Heart right ventricle (tissue), 16 donors: ENCODE measurements around the gene PITPNM1. TPM values are rescaled to one million over a fixed set of nuclear protein-coding genes. Genes with fewer than 3 reads are reported as not detected.

Source experiments
- ATAC-seq, 8 donors: fragments of 200-7000 bp; cut with Tn5 transposase; one replicate each; pipeline ENCODE4 v1.9.1; 2020; ENCODE audit warnings: mild to moderate bottlenecking in 8 of 8, moderate library complexity in 8 of 8, moderate number of reproducible peaks in 1 of 8
- DNase-seq, 2 donors: peaks; one replicate each; pipeline ENCODE4 v3.0.0-alpha.2; 2020
- H3K27ac ChIP-seq, 10 donors: fragments of 200-600 bp; sonication (generic) in 2 of 10; one replicate each; pipeline versions ENCODE4 v1.5.0 to v1.8.0; 2020 to 2022; ENCODE audit warnings: mild to moderate bottlenecking in 3 of 10
- H3K27me3 ChIP-seq, 7 donors: fragments of 200-600 bp; one replicate each; pipeline ENCODE4 v1.8.0; 2021 to 2022; ENCODE audit warnings: mild to moderate bottlenecking in 2 of 7
- H3K36me3 ChIP-seq, 9 donors: fragments of 200-600 bp; sonication (generic) in 1 of 9; one replicate each; pipeline versions ENCODE4 v1.5.0 to v1.8.0; 2020 to 2022; ENCODE audit warnings: mild to moderate bottlenecking in 2 of 9
- H3K4me1 ChIP-seq, 9 donors: fragments of 200-600 bp; sonication (generic) in 1 of 9; one replicate each; pipeline versions ENCODE4 v1.5.0 to v1.8.0; 2020 to 2022; ENCODE audit warnings: mild to moderate bottlenecking in 4 of 9
- H3K4me3 ChIP-seq, 10 donors: fragments of 200-600 bp; sonication (generic) in 2 of 10; one replicate each; pipeline versions ENCODE4 v1.5.0 to v1.8.0; 2020 to 2022; ENCODE audit warnings: mild to moderate bottlenecking in 7 of 10, moderate library complexity in 2 of 10
- H3K9me3 ChIP-seq, 11 donors: fragments of 200-600 bp in 10 of 11; sonication (generic) in 2 of 11; one replicate each; pipeline versions ENCODE4 v1.5.0 to v1.8.0; 2013 to 2022; ENCODE audit warnings: mild to moderate bottlenecking in 2 of 11, control low read depth in 1 of 11, moderate library complexity in 1 of 11
- WGBS, 2 donors: extraction: QIAGEN DNeasy Blood & Tissue Kit; methylation state at CpG; one replicate each; pipeline ENCODE4 v1.1.7; 2013; ENCODE audit warnings: inconsistent platforms in 1 of 2; 5-methylcytosine and 5-hydroxymethylcytosine counted together
- intact Hi-C, 10 donors: fragments of 100-400 bp; cut with DNase I; formaldehyde crosslinking; loops; one replicate each; pipeline versions ENCODE4 v1.11.1 to v1.14.2; 2022
- microRNA-seq, 2 donors: library from miRNA; unstranded; fragments of <30 nt; microRNA quantifications; one replicate each; pipeline ENCODE4 v1.2.0, GENCODE V29; 2021
- polyA plus RNA-seq, 2 donors: library from polyadenylated mRNA; stranded (reverse); fragments of 200-250 nt; gene quantifications; one replicate each; pipeline ENCODE4 v1.2.3, GENCODE V29; 2013
- total RNA-seq, 10 donors: library from RNA; stranded (reverse); fragmentation: NEBNext Ultra II Directional in 3 of 10; extraction: Animal tissue kit (Norgen Biotek cat#: 25700) in 3 of 10; gene quantifications; one replicate each; pipeline versions ENCODE4 v1.2.1 to v1.2.4, GENCODE V29; 2021 to 2023
- TF ChIP-seq, protein P1 (sequence below), 9 donors: fragments of 200-600 bp; sonication (generic) in 2 of 9; IDR thresholded peaks; one replicate each; pipeline versions ENCODE4 v1.5.0 to v1.8.0; 2021 to 2022; ENCODE audit warnings: antibody characterized with exemption in 9 of 9, mild to moderate bottlenecking in 5 of 9, moderate library complexity in 1 of 9
- donor health status: Arrhythmogenic right ventricular cardiomyopathy.
- donor health status: ischemic (EF 13 %, LVEDD 7.1; RV severe dilation, severe dysfunction).
- donor health status: healthy with polysubstance abuse.
- donor health status: DM: no; HTN: yes; CAD: no.
- donor health status: DM: no; HTN: no; CAD: no.
- donor health status: ischemic (EF 25% LVEDD 6.9; RV normal size, moderate dysfunction).
- donor health status: ischemic (EF 25% LVEDD 5.7; RV mildly dilated, moderate dysfunction).
- donor health status: healthy.
- donor health status: DM: yes; HTN: yes; CAD: no.
- donor health status: Ischemic cardiomyopathy.
- donor health status: ischemic (EF 35%, LVEDD 5.7; RV mildly dilated, moderate dysfunction).
- donor health status: nonischemic (EF 11% LVEDD 7.7; RV severe dilation, severe dysfunction).
- donor health status: DM: yes; HTN: yes; CAD: no.
- donor health status: PGD.
- donor health status: ischemic (EF 29% LVEDD 5.4; RV normal size, mild dysfunction).
- donor health status: nonischemic (EF 23%, LVEDD 6.1; RV moderate dilation, normal function).

PITPNM1 gene
- total and polyA plus RNA-seq, 12 donors = 21.3 to 68.9 (median 28.8) TPM

DNA sequence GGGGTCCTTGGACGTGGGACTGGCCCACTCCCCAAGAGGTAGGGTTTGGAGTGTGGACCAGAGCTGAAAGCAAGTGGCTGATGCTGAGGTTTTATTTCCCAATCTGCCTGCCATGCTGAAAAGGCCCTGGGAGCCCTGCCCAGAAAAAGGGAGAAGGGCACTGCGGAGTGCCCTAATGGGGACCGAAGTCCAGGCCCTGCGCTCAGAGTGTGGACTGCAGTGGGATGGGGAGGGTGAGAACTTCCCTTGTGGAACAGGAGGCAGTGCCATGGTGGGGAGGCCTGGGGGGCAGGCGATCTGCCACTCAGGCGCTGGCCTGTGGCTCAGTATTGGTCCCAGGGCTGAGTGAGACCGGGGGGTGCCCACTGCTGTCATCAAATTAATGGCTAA, 56.9 kb downstream of the PITPNM1 start:
- Histone ChIP-seq H3K4me3 (no peak overlapping the region), H3K27me3 (no peaks in the 10 kb centered on the region), H3K27ac (no peak overlapping the region), H3K36me3 (no peaks in the 10 kb centered on the region), H3K4me1 (peaks cover 0 to 48% (median 15%) of the 10 kb centered on the region in 9 donors), H3K9me3 (no peaks in the 10 kb centered on the region)
- DNase-seq (no peak), ATAC-seq (no peak)
- 94 to 96% methylated on average over 7 of the region's 7 CpGs for WGBS, 2 donors
- TF ChIP-seq, protein P1, sequence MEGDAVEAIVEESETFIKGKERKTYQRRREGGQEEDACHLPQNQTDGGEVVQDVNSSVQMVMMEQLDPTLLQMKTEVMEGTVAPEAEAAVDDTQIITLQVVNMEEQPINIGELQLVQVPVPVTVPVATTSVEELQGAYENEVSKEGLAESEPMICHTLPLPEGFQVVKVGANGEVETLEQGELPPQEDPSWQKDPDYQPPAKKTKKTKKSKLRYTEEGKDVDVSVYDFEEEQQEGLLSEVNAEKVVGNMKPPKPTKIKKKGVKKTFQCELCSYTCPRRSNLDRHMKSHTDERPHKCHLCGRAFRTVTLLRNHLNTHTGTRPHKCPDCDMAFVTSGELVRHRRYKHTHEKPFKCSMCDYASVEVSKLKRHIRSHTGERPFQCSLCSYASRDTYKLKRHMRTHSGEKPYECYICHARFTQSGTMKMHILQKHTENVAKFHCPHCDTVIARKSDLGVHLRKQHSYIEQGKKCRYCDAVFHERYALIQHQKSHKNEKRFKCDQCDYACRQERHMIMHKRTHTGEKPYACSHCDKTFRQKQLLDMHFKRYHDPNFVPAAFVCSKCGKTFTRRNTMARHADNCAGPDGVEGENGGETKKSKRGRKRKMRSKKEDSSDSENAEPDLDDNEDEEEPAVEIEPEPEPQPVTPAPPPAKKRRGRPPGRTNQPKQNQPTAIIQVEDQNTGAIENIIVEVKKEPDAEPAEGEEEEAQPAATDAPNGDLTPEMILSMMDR (IDR thresholded peaks at IDR 0.05) = no peak
- intact Hi-C loops = loop anchor here in 1 of 10 donors (10.0 kb wide), 1 partner anchor 903 kb away; the partner anchor contains the start of genes ACTN3 and ZDHHC24

DNA sequence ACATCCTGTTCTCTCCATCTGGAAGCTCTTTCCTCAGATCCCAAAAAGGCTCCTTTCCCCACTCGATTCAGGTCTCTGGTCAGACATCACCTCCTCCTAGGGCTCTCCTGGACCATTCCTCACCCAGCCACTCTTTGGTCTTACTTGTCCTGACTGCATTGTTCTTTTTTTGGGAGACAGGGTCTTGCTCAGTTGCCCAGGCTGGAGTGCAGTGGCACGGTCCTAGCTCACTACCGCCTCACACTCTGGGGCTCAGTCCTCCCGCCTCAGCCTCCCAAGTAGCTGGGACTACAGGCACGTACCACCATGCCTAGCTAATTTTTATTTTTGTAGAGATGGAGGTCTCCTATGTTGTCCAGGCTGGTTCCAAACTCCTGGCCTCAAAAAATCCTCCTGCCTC, 59.6 kb downstream of the PITPNM1 start:
- no peak overlapping the region for H3K27ac ChIP-seq
- TF ChIP-seq, protein P1 (IDR thresholded peaks at IDR 0.05) = no peak
- ATAC-seq (no peak), DNase-seq (no peak)
- WGBS, 2 donors = 84 to 85% methylated on average over 5 of the region's 5 CpGs
- intact Hi-C loops = loop anchor here in 1 of 10 donors (10.0 kb wide), 1 partner anchor 901 kb away; the partner anchor contains the start of genes ACTN3 and ZDHHC24
- H3K4me3 ChIP-seq = no peak overlapping the region
- no peaks in the 10 kb centered on the region for H3K9me3 ChIP-seq
- peaks cover 0 to 19% (median 6%) of the 10 kb centered on the region in 9 donors for H3K36me3 ChIP-seq
- no peaks in the 10 kb centered on the region for H3K27me3 ChIP-seq
- peaks cover 11 to 59% (median 28%) of the 10 kb centered on the region in 9 donors for H3K4me1 ChIP-seq

DNA sequence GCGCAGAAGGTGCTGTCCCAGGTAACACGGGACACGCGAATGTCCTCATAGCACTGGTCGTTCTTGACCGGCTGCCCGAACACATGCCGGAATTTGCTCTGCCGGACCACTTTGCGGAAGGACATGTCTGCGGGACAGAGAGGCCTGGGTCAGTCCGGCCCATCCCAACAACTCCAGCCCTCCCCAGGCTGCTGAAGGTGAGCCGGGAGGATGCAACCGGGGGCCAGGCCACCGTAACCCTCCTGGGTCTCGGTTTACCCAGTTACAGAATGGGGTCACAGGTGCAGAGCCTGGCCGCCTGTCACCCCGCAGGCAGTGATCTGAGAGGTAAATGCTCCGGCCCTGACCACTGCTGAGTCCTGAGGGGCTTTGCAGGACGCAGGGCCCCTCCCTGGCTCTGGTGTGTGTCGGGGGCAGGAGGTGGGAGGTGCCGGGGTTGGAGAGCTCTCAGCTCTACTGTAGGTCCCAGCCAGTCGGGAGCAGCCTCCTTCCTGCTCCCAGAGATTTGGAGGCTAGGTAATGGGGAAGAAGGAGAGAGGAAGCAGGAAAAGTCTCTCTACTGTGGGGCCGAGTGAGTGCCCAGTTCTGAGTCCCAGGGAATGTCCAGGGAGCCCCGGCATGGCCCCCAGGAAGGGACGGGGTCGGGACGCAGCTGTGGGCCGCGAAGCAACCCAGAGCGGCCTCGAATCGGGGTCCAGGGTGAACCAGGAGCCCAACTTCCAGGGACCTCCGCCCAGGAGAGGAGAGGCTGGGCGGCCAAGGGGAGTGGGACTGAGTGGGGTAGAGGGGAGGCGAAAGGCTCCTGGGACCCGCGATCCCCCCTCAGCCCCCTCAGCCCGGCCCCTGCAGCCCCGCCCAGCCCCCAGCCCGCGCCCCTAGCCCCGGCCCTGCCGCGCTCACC, 62.4 kb downstream of the PITPNM1 start:
- TF ChIP-seq, protein P1 (IDR thresholded peaks at IDR 0.05) = no peak

More for the DNA sequence above, 62.4 kb downstream of the PITPNM1 start:
- Histone ChIP-seq H3K4me3 (peak overlapping the region; percentile 54 to 97 (median 83)), H3K9me3 (no peaks in the 10 kb centered on the region), H3K36me3 (peaks cover 0 to 47% (median 8%) of the 10 kb centered on the region in 9 donors), H3K27ac (peak overlapping the region; percentile 91 to 99 (median 96)), H3K27me3 (no peaks in the 10 kb centered on the region), H3K4me1 (peaks cover 14 to 56% (median 40%) of the 10 kb centered on the region in 9 donors)
- WGBS, 2 donors = 30 to 33% methylated on average over 45 of the region's 45 CpGs
- ATAC-seq (peak in 3 of 8 donors; percentile 0 to 1 (median 0)), DNase-seq (no peak)
- intact Hi-C loops = loop anchor here in 2 of 10 donors (1.0 to 10.0 kb wide), 2 partner anchors 14 to 898 kb away; partner anchors contain the start of genes ACTN3 (in 1 of the 2), RPS6KB2 (in 1 of the 2) and ZDHHC24 (in 1 of the 2)

Small RNAs within 50 kb of the gene (microRNA-seq; reads per million reads assigned to microRNA genes)
- gene MIR6752 = 0 to 1.0 reads per million in 2 donors

Other genes starting within 250 kb of the PITPNM1 start
- 10 to 100 TPM; 34.2 to 60.9 (median 44.0) TPM for gene GRK2, start 238.9 kb downstream of the PITPNM1 start, total RNA-seq
- 10 to 100 TPM; 48.0 to 65.0 TPM for gene GRK2, start 238.9 kb downstream of the PITPNM1 start, polyA plus RNA-seq
- gene ANKRD13D, start 216.1 kb downstream of the PITPNM1 start, total RNA-seq = 10 to 100 TPM in 6 of 10 donors, 1 to 10 TPM in 4; 7.9 to 21.0 (median 12.3) TPM
- 10 to 100 TPM; 14.2 to 39.4 TPM for gene ANKRD13D, start 216.1 kb downstream of the PITPNM1 start, polyA plus RNA-seq
- 10 to 100 TPM; 11.9 to 21.2 (median 15.6) TPM for gene SSH3, start 201.8 kb downstream of the PITPNM1 start, total RNA-seq
- 10 to 100 TPM in 1 of 2 donors, 1 to 10 TPM in 1; 7.8 to 15.5 TPM for gene SSH3, start 201.8 kb downstream of the PITPNM1 start, polyA plus RNA-seq
- 10 to 100 TPM; 30.4 to 80.1 (median 39.6) TPM for gene POLD4, start 151.8 kb downstream of the PITPNM1 start, total RNA-seq
- 100 to 1,000 TPM in 1 of 2 donors, 10 to 100 TPM in 1; 66.6 to 214 TPM for gene POLD4, start 151.8 kb downstream of the PITPNM1 start, polyA plus RNA-seq
- 1 to 10 TPM in 6 of 10 donors, under 1 TPM in 4; 0.31 to 2.2 (median 1.0) TPM for gene CLCF1, start 131.8 kb downstream of the PITPNM1 start, total RNA-seq
- gene CLCF1, start 131.8 kb downstream of the PITPNM1 start, polyA plus RNA-seq = 10 to 100 TPM in 1 of 2 donors, 1 to 10 TPM in 1; 2.6 to 12.3 TPM
- 10 to 100 TPM in 1 of 10 donors, 1 to 10 TPM in 9; 4.8 to 13.8 (median 6.4) TPM for gene RAD9A, start 113.4 kb downstream of the PITPNM1 start, total RNA-seq
- gene RAD9A, start 113.4 kb downstream of the PITPNM1 start, polyA plus RNA-seq = 10 to 100 TPM in 1 of 2 donors, 1 to 10 TPM in 1; 9.9 to 15.0 TPM
- gene PPP1CA, start 103.5 kb downstream of the PITPNM1 start, total RNA-seq = 100 to 1,000 TPM in 7 of 10 donors, 10 to 100 TPM in 3; 92.0 to 143 (median 103) TPM
- 100 to 1,000 TPM in 1 of 2 donors, 10 to 100 TPM in 1; 80.2 to 186 TPM for gene PPP1CA, start 103.5 kb downstream of the PITPNM1 start, polyA plus RNA-seq
- gene TBC1D10C, start 101.3 kb downstream of the PITPNM1 start, total RNA-seq = 1 to 10 TPM in 2 of 10 donors, under 1 TPM in 8; 0.26 to 7.1 (median 0.65) TPM
- 1 to 10 TPM in 1 of 2 donors, under 1 TPM in 1; 0.62 to 1.4 TPM for gene TBC1D10C, start 101.3 kb downstream of the PITPNM1 start, polyA plus RNA-seq
- gene CARNS1, start 89.7 kb downstream of the PITPNM1 start, total RNA-seq = 10 to 100 TPM in 9 of 10 donors, 1 to 10 TPM in 1; 6.1 to 26.6 (median 19.0) TPM
- 10 to 100 TPM in 1 of 2 donors, under 1 TPM in 1; 0.55 to 10.9 TPM for gene CARNS1, start 89.7 kb downstream of the PITPNM1 start, polyA plus RNA-seq
- gene RPS6KB2, start 76.9 kb downstream of the PITPNM1 start, total RNA-seq = 10 to 100 TPM; 16.3 to 30.4 (median 20.8) TPM
- gene RPS6KB2, start 76.9 kb downstream of the PITPNM1 start, polyA plus RNA-seq = 10 to 100 TPM; 32.2 to 46.3 TPM
- gene PTPRCAP, start 67.7 kb downstream of the PITPNM1 start, total RNA-seq = 10 to 100 TPM in 1 of 10 donors, 1 to 10 TPM in 3, under 1 TPM in 4, not detected in 2; 0.42 to 10.1 (median 0.96) TPM
- gene PTPRCAP, start 67.7 kb downstream of the PITPNM1 start, polyA plus RNA-seq = 1 to 10 TPM; 1.7 to 3.1 TPM
- gene CORO1B, start 61.9 kb downstream of the PITPNM1 start, total RNA-seq = 10 to 100 TPM; 12.2 to 38.7 (median 19.6) TPM
- gene CORO1B, start 61.9 kb downstream of the PITPNM1 start, polyA plus RNA-seq = 10 to 100 TPM; 29.1 to 42.3 TPM
- not detected for gene GPR152, start 52.6 kb downstream of the PITPNM1 start, total RNA-seq
- not detected for gene GPR152, start 52.6 kb downstream of the PITPNM1 start, polyA plus RNA-seq
- gene CABP4, start 50.0 kb downstream of the PITPNM1 start, total RNA-seq = 1 to 10 TPM in 2 of 10 donors, under 1 TPM in 7, not detected in 1; 0.17 to 1.5 (median 0.70) TPM
- gene CABP4, start 50.0 kb downstream of the PITPNM1 start, polyA plus RNA-seq = 1 to 10 TPM in 1 of 2 donors, under 1 TPM in 1; 0.39 to 1.5 TPM
- gene TMEM134, start 36.1 kb downstream of the PITPNM1 start, total RNA-seq = 100 to 1,000 TPM in 1 of 10 donors, 10 to 100 TPM in 9; 69.8 to 104 (median 81.2) TPM
- 10 to 100 TPM; 78.0 to 94.4 TPM for gene TMEM134, start 36.1 kb downstream of the PITPNM1 start, polyA plus RNA-seq
- gene AIP, start 22.3 kb downstream of the PITPNM1 start, total RNA-seq = 10 to 100 TPM; 37.5 to 63.0 (median 49.8) TPM
- gene AIP, start 22.3 kb downstream of the PITPNM1 start, polyA plus RNA-seq = 100 to 1,000 TPM in 1 of 2 donors, 10 to 100 TPM in 1; 74.8 to 104 TPM
- 10 to 100 TPM; 29.3 to 94.1 (median 53.4) TPM for gene CDK2AP2, start 2.8 kb upstream of the PITPNM1 start, total RNA-seq
- gene CDK2AP2, start 2.8 kb upstream of the PITPNM1 start, polyA plus RNA-seq = 100 to 1,000 TPM in 1 of 2 donors, 10 to 100 TPM in 1; 80.0 to 602 TPM
- gene CABP2, start 18.1 kb upstream of the PITPNM1 start, total RNA-seq = not detected
- gene CABP2, start 18.1 kb upstream of the PITPNM1 start, polyA plus RNA-seq = not detected
- gene GSTP1, start 78.4 kb upstream of the PITPNM1 start, total RNA-seq = 100 to 1,000 TPM; 249 to 430 (median 303) TPM
- gene GSTP1, start 78.4 kb upstream of the PITPNM1 start, polyA plus RNA-seq = 100 to 1,000 TPM; 462 to 642 TPM
- 100 to 1,000 TPM; 406 to 712 (median 638) TPM for gene NDUFV1, start 101.6 kb upstream of the PITPNM1 start, total RNA-seq
- gene NDUFV1, start 101.6 kb upstream of the PITPNM1 start, polyA plus RNA-seq = 100 to 1,000 TPM; 295 to 387 TPM
- gene NUDT8, start 124.6 kb upstream of the PITPNM1 start, total RNA-seq = 10 to 100 TPM; 40.5 to 93.4 (median 51.7) TPM
- 100 to 1,000 TPM in 1 of 2 donors, 10 to 100 TPM in 1; 48.1 to 107 TPM for gene NUDT8, start 124.6 kb upstream of the PITPNM1 start, polyA plus RNA-seq
- gene TBX10, start 134.4 kb upstream of the PITPNM1 start, total RNA-seq = under 1 TPM in 3 of 10 donors, not detected in 7; 0.17 to 0.44 (median 0.28) TPM
- not detected for gene TBX10, start 134.4 kb upstream of the PITPNM1 start, polyA plus RNA-seq
- not detected for gene ACY3, start 145.4 kb upstream of the PITPNM1 start, total RNA-seq
- gene ACY3, start 145.4 kb upstream of the PITPNM1 start, polyA plus RNA-seq = not detected
- gene ALDH3B2, start 169.3 kb upstream of the PITPNM1 start, total RNA-seq = not detected
- gene ALDH3B2, start 169.3 kb upstream of the PITPNM1 start, polyA plus RNA-seq = under 1 TPM in 1 of 2 donors, not detected in 1; 0.03 TPM